GM20431 (cell line): ENCODE measurements around the gene XKR7.
"Not testable (repeated sequence)": the region's sequence is repeated elsewhere in the genome, so short reads cannot be mapped to it uniquely, and the experiment has no call there.

Experiments
- in situ Hi-C: fragments of 300-500 bp; cut with MseI, MboI; formaldehyde crosslinking; loops from one replicate; pipeline ENCODE4 v1.15.0; 2020; ENCODE audit warnings: low sequenced_read_pairs; ENCODE audit not compliant: unreplicated experiment

Gene XKR7

GRCh38 chr20:32009564-32009963, 41.6 kb downstream of the XKR7 start:
- in situ Hi-C loops: no loop called here

- in situ Hi-C loops: no loop called here
Observed at GRCh38 chr20:32010101-32010500, 42.1 kb downstream of the XKR7 start, which contains the start of gene CCM2L. CCM2L (plus strand) TSS chr20:32010438; CDS start chr20:32010455, 17 bp downstream.

- in situ Hi-C loops: no loop called here
Observed at GRCh38 chr20:32010666-32011065, 42.7 kb downstream of the XKR7 start.

DNA sequence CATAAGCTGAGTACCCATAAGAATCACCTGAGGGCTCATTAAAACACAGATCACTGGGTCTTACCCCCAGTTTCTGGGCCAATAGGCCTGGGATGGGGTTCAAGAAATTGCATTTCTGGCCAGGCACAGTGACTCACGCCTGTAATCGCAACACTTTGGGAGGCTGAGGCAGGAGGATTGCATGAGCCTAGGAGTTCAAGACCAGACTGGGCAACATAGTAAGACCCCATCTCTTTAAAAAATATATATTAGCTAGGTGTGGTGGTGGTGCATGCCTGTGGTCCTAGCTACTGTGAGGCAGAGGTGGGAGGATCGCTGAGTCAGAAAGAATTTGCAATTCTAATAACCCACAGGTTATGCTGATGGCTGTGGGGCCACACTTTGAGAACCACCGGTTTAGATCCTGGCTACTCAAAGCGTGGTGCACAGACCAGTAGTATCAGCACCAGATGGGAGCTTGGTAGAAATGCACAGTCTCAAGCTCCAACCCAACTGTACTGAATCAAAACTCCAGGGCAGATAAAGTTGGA, 44.3 kb downstream of the XKR7 start:
- in situ Hi-C loops: no loop called here

- in situ Hi-C loops: no loop called here
Observed at GRCh38 chr20:32013326-32013725, 45.4 kb downstream of the XKR7 start.

DNA sequence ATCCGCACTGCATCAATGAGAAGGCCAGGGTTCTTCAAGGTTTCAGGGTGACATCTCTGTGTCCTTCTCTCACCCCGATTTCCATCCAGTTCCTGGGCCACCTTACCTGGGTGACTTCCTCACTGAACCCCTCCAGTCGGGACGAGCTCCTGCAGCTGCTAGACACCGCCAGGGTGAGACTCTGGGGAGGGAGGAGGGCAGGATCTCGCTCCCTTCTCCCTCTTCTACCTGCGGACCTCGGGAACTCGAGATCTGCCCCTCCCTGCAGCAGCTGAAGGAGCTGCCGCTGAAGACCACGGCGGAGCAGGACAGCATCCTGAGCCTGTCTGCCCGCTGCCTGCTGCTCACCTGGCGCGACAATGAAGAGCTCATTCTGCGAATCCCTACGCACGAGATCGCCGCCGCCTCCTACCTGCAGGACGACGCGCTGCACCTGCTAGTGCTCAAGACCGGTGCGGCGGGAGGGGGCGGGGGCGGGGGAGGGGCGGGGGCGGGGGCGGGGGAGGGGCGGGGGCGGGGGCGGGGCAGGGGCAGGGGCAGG, 49.8 kb downstream of the XKR7 start:
- in situ Hi-C loops: no loop called here

DNA sequence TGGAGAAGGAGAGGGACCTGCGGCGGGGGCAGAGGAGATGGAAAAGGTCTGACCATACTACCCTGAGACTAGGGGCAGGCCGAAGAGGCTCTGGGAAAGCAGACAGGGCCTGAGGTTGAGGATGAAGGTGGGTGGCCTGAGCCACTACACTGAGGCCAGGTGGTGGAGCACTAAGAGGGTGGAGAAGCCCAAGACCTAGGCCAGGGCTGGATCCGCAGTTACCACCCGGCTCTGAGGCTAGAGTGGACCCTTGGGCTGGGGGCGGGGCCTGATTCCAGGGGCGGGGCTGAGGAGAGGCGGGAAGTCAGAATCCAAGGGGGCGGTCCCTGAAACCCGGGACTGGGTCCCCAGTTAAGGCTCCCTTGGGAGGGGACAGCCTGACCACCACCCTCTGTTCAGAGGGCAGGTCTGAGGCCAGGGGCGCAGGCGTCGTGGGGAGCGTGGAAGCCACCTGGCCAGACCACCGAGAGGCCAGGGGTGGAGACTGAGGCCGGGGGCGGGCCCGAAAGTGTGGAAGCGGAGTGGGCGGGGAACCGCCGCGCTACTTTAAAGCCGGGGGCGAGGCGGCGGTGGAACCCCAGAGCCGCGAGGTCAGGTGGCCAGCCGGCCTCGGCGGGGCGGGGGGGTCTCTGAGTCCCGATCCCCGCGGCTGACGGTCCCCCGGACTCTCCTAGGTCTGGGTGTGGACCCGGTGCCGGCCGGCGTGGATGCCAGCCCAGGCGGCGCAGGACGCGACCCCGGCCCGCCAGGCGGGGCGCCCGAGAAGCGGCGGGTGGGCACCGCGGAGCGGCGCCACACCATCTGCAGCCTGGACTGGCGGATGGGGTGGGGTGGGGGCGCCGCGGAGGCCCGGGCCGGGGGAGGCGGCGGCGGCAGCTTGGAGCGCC, 50.6 kb downstream of the XKR7 start:
- in situ Hi-C loops: no loop called here

DNA sequence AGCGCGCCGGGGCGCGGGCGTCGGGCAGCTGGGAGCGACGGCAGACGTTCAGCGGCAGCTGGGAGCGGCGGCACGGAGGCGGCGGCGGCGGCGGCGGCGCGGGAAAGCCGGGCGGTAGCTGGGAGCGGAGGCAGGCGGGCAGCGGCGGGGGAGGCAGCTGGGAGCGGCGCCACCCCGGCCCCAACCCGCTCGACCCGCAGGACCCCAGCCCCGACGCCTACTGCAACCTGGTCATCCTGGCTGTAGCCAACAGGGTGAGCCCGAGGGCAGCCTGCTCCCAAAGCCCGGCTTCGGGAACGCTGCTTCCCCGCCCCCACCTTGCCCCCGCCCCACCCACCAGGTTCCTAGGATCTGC, 51.2 kb downstream of the XKR7 start:
- in situ Hi-C loops: no loop called here

- in situ Hi-C loops: no loop called here
Observed at GRCh38 chr20:32019563-32020463, 51.9 kb downstream of the XKR7 start.

- in situ Hi-C loops: no loop called here
Observed at GRCh38 chr20:32021091-32021490, 53.1 kb downstream of the XKR7 start.

DNA sequence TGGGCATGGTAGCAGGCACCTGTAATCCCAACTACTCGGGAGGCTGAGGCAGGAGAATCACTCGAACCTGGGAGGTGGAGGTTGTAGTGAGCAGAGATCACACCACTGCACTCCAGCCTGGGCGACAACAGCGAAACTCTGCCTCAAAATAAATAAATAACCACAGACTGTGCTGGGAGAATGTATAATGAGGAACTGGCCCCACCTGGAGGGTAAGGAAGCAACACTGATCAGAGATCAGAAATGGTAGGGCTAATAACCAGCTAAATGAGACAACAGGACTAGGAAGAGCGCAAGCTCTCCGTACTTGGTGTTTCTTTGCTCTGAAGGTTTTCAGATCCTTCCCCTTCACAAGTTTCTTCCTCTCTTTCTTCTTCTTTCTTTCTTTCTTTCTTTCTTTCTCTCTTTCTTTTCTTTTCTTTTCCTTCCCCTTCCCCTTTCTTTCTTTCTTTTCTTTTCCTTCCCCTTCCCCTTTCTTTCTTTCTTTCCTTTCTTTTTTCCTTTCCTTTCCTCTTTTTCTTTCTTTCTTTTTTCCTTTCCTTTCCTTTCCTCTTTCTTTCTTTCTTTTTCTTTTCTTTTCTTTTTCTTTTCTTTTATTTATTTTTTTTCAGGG, 56.8 kb downstream of the XKR7 start:
- in situ Hi-C loops: no loop called here

- in situ Hi-C loops: no loop called here
Observed at GRCh38 chr20:32027643-32028042, 59.7 kb downstream of the XKR7 start.

DNA sequence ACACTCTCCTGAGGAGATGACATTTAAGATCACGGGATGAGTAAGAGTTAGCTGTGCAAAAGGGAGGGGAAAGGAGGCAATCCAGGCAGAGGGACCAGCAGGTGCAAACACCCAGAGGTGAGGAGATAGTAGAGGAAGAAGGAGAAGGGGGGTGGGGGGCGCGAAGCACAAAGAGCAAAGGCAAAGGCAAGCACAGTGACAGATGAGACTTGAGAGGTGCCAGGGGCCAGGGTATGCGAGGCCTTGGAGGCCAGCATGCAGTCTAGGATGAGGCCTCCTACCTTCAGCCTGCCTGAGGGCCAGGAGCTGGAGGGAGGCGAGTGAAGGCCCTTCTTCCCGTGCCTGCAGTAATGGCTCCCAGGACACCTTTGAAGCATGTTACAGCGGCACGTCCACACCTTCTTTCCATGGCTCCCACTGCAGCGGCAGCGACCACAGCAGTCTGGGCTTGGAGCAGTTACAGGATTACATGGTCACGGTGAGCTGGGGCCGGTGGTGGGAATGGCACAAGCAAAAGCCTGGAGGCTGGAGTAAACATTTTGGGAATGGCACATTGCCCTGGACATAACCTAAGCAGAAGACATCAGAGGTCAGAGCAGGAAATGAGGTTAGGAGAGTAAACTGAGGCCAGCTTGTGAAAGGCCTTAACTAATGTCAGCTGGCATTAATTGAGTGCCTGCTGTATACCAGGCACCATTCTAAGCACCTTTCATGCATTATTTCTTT, 60.9 kb downstream of the XKR7 start:
- in situ Hi-C loops: no loop called here

- in situ Hi-C loops: no loop called here
Observed at GRCh38 chr20:32029561-32029960, 61.6 kb downstream of the XKR7 start.

DNA sequence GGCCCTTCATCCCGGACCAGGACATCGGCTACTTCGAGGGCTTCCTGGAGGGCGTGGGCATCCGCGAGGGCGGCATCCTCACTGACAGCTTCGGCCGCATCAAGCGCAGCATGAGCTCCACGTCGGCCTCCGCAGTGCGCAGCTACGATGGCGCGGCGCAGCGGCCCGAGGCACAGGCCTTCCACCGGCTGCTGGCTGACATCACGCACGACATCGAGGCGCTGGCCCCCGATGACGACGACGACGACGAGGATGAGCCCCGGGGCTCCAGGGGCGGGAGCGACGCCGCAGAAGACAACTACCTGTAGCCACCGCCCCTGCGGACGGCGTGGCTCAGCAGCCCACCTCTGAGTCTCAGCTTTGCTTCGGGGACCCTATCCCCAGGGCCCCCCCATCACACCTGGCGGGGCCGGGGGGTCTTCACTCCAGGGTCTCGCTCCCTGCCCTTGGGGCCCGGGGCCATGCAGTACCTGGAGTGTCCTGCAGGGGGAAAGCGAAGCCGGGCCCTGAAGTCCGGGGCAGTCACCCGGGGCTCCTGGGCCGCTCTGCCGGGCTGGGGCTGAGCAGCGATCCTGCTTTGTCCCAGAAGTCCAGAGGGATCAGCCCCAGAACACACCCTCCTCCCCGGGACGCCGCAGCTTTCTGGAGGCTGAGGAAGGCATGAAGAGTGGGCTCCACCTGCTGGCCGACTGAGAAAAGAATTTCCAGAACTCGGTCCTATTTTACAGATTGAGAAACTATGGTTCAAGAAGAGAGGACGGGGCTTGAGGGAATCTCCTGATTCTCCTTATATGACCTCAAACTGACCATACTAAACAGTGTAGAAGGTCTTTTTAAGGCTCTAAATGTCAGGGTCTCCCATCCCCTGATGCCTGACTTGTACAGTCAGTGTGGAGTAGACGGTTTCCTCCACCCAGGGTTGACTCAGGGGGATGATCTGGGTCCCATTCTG, 63.3 kb downstream of the XKR7 start:
- in situ Hi-C loops: no loop called here

- in situ Hi-C loops: no loop called here
Observed at GRCh38 chr20:32033316-32033715, 65.4 kb downstream of the XKR7 start.

- in situ Hi-C loops: not testable (repeated sequence)
Observed at GRCh38 chr20:32033721-32034120, 65.8 kb downstream of the XKR7 start.
